Activated naive CD8-positive, alpha-beta T cell (primary cell): ENCODE measurements around the gene C1QTNF1.

Source experiments
- H3K27ac Mint-ChIP-seq: one replicate; pipeline ENCODE4 v1.8.0; 2021; ENCODE audit warnings: mixed read lengths
- H3K27me3 Mint-ChIP-seq: one replicate; pipeline ENCODE4 v1.8.0; 2021; ENCODE audit warnings: mixed read lengths
- H3K36me3 Mint-ChIP-seq: one replicate; pipeline ENCODE4 v1.8.0; 2021; ENCODE audit warnings: mixed read lengths
- H3K4me1 Mint-ChIP-seq: one replicate; pipeline ENCODE4 v1.8.0; 2021; ENCODE audit warnings: low read depth, mixed read lengths
- H3K4me3 Mint-ChIP-seq: one replicate; pipeline ENCODE4 v1.8.0; 2021; ENCODE audit warnings: mild to moderate bottlenecking, mixed read lengths
- H3K9me3 Mint-ChIP-seq: one replicate; pipeline ENCODE4 v1.8.0; 2021; ENCODE audit warnings: low read depth, mixed read lengths

Gene C1QTNF1

GRCh38 chr17:79045001-79045729, 21.2 kb downstream of the C1QTNF1 start:
- Mint-ChIP-seq H3K27me3 (peaks cover 3% of the 10 kb centered on the region), H3K27ac (no peak overlapping the region), H3K4me3 (no peak overlapping the region), H3K9me3 (no peaks in the 10 kb centered on the region), H3K36me3 (no peaks in the 10 kb centered on the region), H3K4me1 (peaks cover 1% of the 10 kb centered on the region)

- no peaks in the 10 kb centered on the region for H3K36me3 Mint-ChIP-seq
- H3K4me3 Mint-ChIP-seq = no peak overlapping the region
- H3K4me1 Mint-ChIP-seq = peaks cover 1% of the 10 kb centered on the region
- H3K9me3 Mint-ChIP-seq = no peaks in the 10 kb centered on the region
- H3K27ac Mint-ChIP-seq = no peak overlapping the region
- H3K27me3 Mint-ChIP-seq = peaks cover 3% of the 10 kb centered on the region
Observed at GRCh38 chr17:79045842-79046196, 21.9 kb downstream of the C1QTNF1 start.

GRCh38 chr17:79046197-79046915, 22.4 kb downstream of the C1QTNF1 start:
- Mint-ChIP-seq H3K27ac (no peak overlapping the region), H3K36me3 (no peaks in the 10 kb centered on the region), H3K4me1 (peaks cover 1% of the 10 kb centered on the region), H3K9me3 (no peaks in the 10 kb centered on the region), H3K4me3 (no peak overlapping the region), H3K27me3 (peaks cover 3% of the 10 kb centered on the region)

- Mint-ChIP-seq H3K27me3 (peaks cover 3% of the 10 kb centered on the region), H3K36me3 (no peaks in the 10 kb centered on the region), H3K9me3 (no peaks in the 10 kb centered on the region), H3K27ac (no peak overlapping the region), H3K4me1 (peaks cover 1% of the 10 kb centered on the region), H3K4me3 (no peak overlapping the region)
Observed at GRCh38 chr17:79046916-79047280, 22.9 kb downstream of the C1QTNF1 start.

GRCh38 chr17:79047291-79047920, 23.4 kb downstream of the C1QTNF1 start:
- no peaks in the 10 kb centered on the region for H3K36me3 Mint-ChIP-seq

GRCh38 chr17:79047923-79048825, 24.2 kb downstream of the C1QTNF1 start:
- Mint-ChIP-seq H3K4me1 (peaks cover 1% of the 10 kb centered on the region), H3K27me3 (peaks cover 5% of the 10 kb centered on the region), H3K9me3 (no peaks in the 10 kb centered on the region), H3K4me3 (no peak overlapping the region), H3K27ac (no peak overlapping the region), H3K36me3 (no peaks in the 10 kb centered on the region)

More at GRCh38 chr17:79047291-79047920, 23.4 kb downstream of the C1QTNF1 start:
- Mint-ChIP-seq H3K27me3 (peaks cover 5% of the 10 kb centered on the region), H3K4me1 (peaks cover 1% of the 10 kb centered on the region), H3K27ac (no peak overlapping the region), H3K4me3 (no peak overlapping the region), H3K9me3 (no peaks in the 10 kb centered on the region)

GRCh38 chr17:79048826-79049755, 25.1 kb downstream of the C1QTNF1 start:
- Mint-ChIP-seq H3K4me3 (no peak overlapping the region), H3K9me3 (peaks cover 4% of the 10 kb centered on the region), H3K27me3 (peaks cover 5% of the 10 kb centered on the region), H3K4me1 (peaks cover 1% of the 10 kb centered on the region), H3K36me3 (no peaks in the 10 kb centered on the region), H3K27ac (no peak overlapping the region)

- Mint-ChIP-seq H3K4me3 (no peak overlapping the region), H3K36me3 (no peaks in the 10 kb centered on the region), H3K4me1 (peaks cover 1% of the 10 kb centered on the region), H3K27me3 (peaks cover 5% of the 10 kb centered on the region), H3K9me3 (peaks cover 4% of the 10 kb centered on the region), H3K27ac (no peak overlapping the region)
Observed at GRCh38 chr17:79049821-79050220, 25.9 kb downstream of the C1QTNF1 start.

- no peak overlapping the region for H3K4me3 Mint-ChIP-seq
- H3K9me3 Mint-ChIP-seq = peaks cover 4% of the 10 kb centered on the region
- peaks cover 7% of the 10 kb centered on the region for H3K27me3 Mint-ChIP-seq
- H3K36me3 Mint-ChIP-seq = no peaks in the 10 kb centered on the region
- peaks cover 1% of the 10 kb centered on the region for H3K4me1 Mint-ChIP-seq
- no peak overlapping the region for H3K27ac Mint-ChIP-seq
Observed at GRCh38 chr17:79050551-79050950, 26.6 kb downstream of the C1QTNF1 start.

- Mint-ChIP-seq H3K4me3 (no peak overlapping the region), H3K4me1 (no peaks in the 10 kb centered on the region), H3K27me3 (peaks cover 4% of the 10 kb centered on the region), H3K9me3 (peaks cover 4% of the 10 kb centered on the region), H3K36me3 (no peaks in the 10 kb centered on the region), H3K27ac (no peak overlapping the region)
Observed at GRCh38 chr17:79051306-79051705, 27.3 kb downstream of the C1QTNF1 start.

GRCh38 chr17:79052131-79052530, 28.2 kb downstream of the C1QTNF1 start:
- H3K4me1 Mint-ChIP-seq = no peaks in the 10 kb centered on the region
- H3K4me3 Mint-ChIP-seq = no peak overlapping the region
- peaks cover 4% of the 10 kb centered on the region for H3K27me3 Mint-ChIP-seq
- H3K36me3 Mint-ChIP-seq = no peaks in the 10 kb centered on the region
- H3K27ac Mint-ChIP-seq = no peak overlapping the region
- peaks cover 4% of the 10 kb centered on the region for H3K9me3 Mint-ChIP-seq

GRCh38 chr17:79053251-79053925, 29.4 kb downstream of the C1QTNF1 start:
- Mint-ChIP-seq H3K9me3 (peaks cover 10% of the 10 kb centered on the region), H3K27me3 (peaks cover 6% of the 10 kb centered on the region), H3K4me1 (no peaks in the 10 kb centered on the region), H3K27ac (no peak overlapping the region), H3K4me3 (no peak overlapping the region), H3K36me3 (peaks cover 5% of the 10 kb centered on the region)

GRCh38 chr17:79054200-79054960, 30.4 kb downstream of the C1QTNF1 start:
- Mint-ChIP-seq H3K9me3 (peaks cover 10% of the 10 kb centered on the region), H3K4me1 (peaks cover 2% of the 10 kb centered on the region), H3K4me3 (no peak overlapping the region), H3K27me3 (peaks cover 6% of the 10 kb centered on the region), H3K36me3 (peaks cover 5% of the 10 kb centered on the region), H3K27ac (no peak overlapping the region)
